Medulla oblongata (tissue), 1 donor: ENCODE results near the gene PPA2.

Experiments used
- DNase-seq: peaks from one replicate; pipeline ENCODE4 v3.0.0-alpha.2; 2015; ENCODE audit errors: extremely low spot score

The PPA2 gene

DNA sequence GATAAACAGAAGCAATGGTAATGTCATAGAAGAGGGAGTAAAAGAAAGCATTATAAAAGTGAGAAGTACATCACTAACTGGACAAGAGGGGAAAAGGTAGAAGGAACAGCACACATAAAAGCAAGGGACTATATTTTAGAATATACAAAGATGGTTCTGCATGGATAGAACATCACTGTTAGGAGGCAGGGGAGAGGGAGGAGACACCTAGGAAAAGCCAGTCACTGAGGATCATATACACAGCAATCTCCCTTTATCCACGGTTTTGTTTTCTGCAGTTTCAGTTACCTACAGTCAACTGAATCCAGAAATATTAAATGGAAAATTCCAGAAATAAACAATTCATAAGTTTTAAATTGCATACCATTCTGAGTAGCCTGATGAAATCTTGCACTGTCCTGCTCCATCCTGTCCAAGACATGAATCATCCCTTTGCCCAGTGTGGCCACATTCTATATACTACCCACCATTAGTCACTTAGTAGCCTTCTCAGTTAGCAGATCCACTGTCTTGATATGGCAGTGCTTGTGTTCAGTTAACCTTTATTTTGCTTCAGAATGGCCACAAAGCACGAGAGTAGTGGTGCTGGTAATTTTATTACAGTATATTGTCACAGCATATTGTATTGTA, 74.2 kb downstream of the PPA2 start:
- DNase-seq = no peak

DNA sequence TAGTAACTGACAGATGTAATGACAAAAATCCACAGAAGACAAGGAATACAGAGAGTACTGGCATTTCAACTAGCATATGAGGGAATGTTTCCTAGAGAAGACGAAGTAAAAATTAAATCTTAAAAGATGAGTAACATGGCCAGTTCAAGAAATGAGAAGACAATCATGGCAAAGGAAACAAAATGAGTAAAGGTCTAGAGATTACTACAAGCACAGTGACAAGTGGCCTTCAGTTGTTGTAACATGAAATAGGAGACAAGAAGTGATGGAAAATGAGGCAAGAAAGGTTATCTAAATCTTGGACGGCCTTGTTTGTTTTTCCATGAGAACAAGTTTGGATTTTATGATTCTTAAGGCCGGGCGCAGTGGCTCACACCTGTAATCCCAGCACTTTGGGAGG, 81.0 kb downstream of the PPA2 start:
- no peak for DNase-seq

DNA sequence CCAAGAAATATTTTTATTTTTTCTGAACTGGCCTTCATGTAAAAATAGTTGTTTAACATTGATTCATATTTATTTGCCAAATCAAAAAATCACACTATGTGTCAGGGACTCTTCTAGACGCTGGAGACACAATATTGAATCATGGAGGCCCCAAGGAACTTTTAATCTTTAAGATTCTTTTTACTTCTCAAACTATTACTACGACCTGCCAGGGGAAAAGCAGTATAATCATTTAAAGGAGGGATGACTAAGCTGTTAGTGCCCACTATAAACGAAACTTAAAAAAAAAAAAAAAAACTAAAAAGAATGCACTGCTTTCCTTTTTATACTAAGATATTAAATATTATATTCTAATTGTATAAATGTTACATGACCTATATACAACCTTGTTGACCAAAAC, 84.7 kb downstream of the PPA2 start:
- DNase-seq = no peak

DNA sequence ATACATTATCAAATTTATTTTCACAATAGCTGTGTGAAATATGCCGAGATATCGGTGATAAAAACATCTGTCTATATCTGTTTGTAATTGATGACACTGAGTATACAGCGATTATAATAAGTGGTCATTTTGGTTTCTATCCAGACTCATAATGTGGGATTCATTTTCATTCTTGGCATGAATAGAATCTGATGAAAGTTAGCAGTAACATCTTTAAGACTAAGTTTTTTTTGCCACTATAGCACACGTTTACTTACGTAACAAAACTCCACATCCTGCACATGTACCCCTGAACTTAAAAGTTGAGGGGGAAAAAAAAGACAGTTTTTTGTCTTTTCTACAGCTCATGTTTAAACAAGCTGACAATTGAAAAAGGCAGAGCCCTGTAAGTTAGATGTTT, 86.4 kb downstream of the PPA2 start:
- DNase-seq = no peak

DNA sequence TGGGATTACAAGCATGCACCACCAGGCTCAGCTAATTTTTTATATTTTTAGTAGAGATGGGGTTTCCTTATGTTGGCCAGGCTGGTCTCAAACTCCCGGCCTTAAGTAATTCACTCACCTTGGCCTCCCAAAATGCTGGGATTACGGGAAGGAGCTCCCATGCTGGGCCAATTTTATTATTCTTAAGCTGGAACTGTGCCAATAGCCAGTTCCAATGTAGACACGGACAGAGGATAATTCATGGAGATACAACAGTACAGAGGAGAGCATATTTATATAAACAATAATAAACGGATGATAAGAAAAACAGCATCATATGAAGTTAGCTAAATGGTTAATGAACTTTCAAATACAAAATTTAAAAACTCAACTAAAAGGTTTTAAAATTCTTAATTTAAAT, 87.8 kb downstream of the PPA2 start:
- DNase-seq = no peak

DNA sequence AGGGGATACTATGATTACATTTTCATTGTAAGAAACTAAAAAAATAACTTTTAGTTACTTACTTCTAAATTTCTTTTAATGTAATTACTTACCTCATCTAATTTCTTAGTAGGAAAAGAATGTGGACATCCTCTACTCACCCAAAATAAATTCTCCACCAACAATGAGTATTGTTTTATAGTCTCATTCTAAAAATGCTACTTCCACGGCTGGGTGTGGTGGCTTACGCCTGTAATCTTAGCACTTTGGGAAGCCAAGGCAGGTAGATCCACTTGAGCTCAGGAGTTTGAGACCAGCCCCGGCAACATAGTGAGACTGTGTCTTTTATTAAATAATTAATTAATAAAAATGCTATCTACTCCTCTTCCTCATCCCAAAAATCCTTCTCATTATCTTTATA, 99.8 kb downstream of the PPA2 start:
- no peak for DNase-seq

DNA sequence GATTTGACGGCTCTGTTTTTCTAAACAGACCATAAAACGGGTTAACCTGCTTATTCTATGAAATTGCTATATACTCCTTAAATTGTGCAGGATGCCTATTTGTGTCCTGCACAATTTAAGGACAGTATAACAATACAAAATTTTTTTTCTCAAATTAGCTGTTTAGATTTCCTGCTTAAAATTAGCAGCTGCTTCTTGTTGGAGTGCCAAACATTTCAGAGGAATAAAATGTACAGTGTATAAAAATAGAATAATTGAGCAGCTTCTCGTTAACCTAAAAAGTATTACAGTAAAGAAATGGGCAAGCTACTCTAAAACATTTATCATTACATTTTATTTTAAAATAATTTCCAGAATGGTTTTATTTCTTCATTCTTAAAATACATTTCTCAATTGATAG, 100.5 kb downstream of the PPA2 start:
- DNase-seq = no peak

DNA sequence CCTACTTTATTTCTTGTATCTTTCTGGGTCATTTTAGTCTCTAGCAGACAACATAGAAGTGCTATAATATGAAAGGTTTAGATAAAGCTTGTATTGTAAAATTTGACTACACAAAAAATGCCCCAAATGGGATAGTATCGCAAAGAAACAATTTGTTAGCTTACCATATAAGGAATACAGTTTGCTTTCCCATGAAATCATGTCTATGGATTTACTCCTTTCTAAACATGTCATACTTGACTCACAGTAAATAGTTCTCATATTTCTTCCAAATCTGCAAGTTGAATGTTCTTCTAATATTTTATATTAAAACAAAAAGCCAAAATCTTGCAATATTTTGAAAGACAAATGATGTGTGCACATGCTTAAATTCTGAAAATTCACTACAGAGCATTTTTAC, 103.9 kb downstream of the PPA2 start:
- no peak for DNase-seq

DNA sequence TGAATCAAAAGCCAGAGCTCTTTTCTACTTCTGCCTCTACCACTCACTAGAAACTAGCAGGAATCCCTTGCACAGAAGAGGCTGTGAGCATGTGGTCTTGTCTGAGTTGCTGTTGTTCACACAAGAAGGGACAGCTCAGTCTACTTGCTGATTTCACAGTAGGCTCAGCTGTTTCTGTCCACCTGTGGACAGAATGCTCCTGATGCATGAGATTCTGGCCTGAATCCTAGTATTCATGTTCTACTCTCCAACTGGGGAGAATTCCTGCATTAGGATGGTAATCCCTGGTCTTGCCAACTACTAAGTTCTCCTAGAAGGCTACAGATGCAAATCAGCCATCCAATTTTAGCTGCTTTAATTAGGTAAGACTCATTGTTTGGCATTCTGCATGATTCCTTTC, 112.8 kb downstream of the PPA2 start:
- DNase-seq = no peak

DNA sequence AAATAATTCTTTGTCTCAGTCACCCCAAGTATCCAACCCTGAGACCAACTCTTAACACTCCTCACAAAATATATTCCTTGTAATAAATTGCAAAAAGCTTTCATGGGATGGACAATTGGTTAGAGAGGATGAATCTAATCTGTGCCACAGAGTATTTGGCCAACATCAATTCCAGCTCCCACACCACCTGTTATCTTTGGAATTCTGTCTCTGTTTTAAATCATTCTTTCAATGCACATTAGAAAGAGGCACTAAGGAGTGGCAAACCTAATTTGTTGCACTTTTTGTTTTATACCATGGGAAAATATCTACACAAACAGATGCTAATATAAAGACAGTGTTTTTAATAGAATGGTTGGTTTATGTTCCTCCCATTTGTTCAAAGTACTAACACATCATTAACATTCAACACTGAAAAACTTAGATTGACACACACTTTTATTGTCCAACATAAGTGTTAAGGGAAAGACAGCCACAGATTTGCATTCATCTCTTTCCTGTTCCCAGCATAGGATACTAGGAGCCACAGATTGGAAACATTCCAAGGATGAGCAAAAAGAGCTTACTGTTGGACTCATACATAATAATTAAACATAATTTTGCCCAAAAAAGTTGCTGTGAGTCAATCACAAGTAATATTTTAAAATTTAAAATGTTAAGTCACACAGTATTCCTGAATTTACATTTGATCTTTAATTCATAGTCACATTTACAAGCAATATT, 116.4 kb downstream of the PPA2 start:
- DNase-seq = peak; percentile 17

DNA sequence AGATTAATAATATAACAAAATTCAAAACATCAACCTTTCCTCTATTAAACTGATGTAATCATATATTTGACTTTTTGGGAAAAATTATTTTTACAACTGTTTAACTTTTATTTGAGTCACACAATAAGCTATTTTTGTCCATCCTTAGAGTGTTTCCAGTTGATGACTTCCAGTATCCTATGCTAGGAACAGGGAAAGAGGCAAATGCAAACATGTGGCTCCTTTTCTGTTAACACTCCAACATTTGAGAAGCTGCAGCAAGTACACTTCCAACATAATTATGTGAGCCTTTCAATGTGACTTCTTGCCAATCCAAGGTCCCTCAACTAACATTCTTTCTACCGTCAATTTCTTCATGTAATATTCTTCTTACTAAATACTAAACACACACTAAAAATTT, 117.7 kb downstream of the PPA2 start:
- DNase-seq = no peak

DNA sequence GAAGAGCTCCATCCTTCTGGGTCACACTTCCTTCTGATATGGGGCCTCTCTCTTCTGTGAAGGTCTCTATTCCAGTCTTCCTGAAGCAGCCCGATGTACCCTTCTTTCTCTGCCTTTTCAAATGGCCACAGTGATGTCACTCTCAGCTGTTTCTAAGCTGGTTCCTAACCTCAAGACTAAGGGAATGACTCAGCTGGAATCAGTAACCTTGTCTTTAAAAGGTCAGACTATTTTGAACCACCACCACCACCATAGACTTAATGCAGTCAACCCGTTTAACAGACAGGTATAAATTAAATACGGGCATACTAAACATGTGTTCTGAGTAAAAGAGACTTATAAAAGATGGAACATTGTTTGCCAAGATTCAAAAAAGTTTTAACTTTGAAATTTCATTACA, 121.0 kb downstream of the PPA2 start:
- no peak for DNase-seq

DNA sequence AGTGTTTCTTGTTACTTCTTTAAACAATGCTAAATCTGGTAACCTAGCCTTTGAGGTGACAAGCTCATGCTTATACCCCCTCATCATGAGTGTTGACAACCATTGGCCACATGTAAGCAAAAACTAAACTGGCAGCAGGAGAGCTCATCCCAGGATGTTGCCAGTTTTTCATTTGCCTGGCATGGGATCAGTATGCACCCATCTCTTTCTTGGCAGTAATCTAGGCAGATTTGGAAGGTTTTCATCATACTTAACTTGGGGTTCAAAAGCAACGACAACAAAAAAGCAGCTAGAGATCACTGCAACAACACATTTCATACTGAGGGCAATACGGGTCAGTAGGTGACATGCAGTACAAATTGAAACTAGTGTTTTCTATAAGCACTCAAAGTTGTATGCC, 122.0 kb downstream of the PPA2 start:
- DNase-seq = no peak

DNA sequence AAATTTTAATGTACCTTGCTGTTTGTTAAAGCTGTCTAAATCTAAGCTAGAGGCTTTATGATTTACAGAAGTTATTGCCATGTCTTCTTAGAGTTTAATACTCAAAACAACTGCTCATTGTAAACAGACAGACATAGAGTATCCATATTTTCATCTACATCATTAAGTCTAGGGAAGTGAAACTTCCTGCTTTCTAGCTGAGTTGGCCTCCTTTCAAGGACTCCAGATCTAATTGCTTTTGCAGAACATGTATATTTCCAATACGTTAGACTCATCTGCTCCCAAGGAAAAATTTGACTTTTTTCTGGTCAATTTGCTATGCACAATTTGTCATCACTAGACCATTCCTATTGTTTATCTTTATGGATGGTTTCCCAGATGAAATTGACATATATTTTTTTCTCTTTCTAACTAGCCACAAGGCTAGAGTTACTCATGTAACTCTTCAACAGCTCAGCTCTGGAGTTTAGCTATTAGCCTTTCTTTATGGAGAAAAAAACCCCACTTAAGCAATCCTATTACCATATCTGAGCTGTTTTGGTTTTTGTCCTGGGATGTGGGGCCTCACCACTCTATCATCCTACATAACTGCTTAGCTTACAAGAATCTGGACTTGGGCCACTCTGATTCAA, 122.9 kb downstream of the PPA2 start:
- DNase-seq = no peak

DNA sequence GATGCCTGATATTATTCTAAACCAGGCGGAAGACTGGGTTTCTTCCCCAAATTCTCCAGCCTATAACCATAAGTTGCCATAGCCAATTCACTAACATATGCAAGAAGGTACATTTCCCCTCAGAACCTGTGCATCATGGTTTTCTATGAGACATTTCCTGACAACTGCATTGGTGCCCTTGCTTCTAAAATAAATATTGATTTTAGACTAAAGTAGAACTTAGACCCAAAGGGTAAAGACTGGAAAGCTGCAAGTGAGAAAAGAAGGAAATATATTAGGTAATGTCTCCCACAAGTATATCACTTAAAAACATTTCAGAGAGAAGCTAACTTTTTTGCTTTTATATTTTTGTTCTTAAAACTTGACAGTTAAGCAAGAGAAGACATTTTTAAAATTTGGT, 125.1 kb downstream of the PPA2 start:
- no peak for DNase-seq

DNA sequence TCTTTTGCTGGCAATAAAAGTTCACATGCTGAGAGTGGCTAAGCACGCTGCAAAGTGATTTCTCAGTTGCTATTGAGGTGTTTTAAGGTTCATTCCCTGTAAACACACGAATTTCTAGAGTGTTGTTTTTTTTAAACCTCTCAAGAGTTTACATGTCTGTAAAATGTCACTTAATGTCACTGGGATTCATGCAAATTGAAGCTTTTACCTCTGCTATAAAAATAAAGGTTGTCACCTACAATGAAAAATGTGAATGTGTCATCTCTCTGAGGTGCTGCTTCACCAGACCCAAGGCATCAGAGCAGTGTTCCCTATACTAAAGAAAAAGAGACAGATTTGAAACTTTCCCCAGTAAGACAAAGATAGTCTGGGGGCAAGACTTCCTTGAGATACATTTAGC, 127.0 kb downstream of the PPA2 start:
- no peak for DNase-seq

DNA sequence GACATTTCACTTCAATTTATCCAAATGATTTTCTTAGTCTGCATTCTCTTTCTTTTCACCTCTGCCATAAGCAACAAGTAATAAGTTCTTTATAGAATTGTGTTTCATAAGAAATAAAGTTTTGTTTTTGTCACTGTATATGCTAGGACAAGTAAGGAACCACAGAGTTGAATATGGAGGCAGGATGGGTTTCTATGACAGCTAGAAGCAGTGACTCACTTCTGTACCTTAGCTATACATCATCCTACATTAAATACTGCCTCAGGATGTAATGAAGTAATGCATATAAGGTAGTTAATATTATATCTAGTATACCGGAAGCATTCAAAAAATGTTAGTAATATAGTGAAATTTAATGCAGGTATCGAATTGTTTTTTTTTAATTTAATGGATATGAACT, 128.0 kb downstream of the PPA2 start:
- no peak for DNase-seq

DNA sequence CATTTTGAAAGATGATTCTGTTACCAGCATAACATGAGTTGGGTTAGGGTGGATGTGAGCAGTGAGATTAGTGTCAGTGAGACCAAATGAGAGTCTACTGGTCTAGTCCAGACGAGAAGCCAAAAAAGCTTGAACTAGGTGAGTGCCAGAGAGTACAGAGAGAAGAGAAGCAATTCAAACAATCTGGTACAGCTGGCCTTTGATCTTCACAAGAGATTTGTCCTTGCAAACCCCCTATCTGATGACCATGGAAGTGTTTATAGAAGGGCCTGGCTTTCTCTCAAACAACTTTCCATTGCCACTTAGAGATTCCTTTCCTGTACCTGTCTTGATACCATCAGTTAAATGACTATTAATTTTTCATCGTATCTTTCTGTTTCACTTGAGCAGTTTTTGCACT, 128.5 kb downstream of the PPA2 start:
- no peak for DNase-seq

DNA sequence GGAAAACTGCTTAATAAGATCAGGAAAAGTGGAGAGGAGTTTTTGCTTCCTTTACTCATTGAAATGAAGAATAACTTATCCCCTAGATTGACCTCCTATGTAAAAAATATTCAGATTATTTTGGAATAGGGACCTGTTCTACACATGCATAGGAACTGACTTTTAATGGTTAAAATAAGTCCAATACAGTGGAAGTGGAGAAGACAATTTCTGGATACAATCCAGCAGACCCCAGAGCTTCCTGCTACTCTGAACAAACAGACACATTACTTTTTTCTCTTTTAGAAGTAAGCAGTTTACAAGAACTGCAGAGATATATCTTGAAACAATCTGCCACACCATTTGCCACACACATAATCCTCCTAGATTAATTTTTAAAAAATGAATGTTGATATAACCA, 129.7 kb downstream of the PPA2 start:
- DNase-seq = no peak

DNA sequence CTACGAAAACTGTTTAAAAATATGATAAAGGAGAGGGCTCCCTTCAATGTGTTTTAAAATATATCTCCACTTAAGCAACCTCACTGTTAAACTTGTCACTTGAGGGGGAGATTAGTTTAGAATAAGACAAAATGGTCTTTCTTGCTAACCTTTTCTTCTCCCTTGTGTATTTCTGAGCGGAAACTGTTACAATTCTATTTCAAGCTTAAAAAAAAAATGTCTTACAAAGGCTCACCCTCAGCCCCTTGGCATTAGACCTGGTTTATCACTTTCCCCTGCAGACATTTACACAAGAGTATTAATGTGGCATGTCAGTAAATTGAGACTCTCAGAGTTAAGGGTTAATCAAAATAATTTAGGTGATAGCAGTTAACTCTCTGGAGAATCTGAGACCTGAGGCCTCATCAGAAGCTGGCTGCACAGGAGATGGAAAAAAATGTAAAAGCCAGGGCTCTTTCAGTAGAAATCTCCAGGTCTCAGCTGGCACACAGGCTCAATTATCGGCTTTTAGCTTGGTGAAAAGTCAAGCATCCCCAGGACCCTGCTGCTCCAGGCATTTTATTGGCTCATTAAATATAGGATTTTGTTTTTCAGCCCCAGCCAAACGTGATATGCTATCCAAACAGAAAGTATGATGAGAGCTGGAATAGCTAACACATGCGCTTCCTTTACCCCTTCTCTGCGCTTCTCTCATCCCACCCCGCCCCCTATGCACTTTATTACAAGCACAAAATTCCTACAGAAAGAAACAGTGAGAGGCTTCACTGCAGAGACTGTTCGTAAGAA, 130.5 kb downstream of the PPA2 start:
- DNase-seq = no peak

DNA sequence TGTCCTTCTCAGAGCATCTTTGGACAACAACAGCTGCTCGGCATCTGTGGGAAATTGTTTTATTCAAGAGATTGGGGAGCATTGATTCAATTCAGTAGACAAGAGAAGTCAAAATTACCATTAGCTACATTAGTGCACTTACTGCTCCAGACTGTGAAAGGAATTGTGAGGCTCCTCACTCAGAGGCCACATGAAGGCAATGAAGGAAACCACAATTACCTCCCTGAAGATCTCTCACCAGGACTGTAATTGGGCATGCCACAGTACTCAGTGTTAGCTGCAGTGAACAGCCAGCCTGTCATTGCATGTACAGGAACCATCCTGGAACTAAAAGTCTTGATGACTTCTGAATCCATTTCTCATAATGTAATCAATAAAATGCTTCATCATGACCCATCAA, 144.8 kb downstream of the PPA2 start:
- DNase-seq = no peak

DNA sequence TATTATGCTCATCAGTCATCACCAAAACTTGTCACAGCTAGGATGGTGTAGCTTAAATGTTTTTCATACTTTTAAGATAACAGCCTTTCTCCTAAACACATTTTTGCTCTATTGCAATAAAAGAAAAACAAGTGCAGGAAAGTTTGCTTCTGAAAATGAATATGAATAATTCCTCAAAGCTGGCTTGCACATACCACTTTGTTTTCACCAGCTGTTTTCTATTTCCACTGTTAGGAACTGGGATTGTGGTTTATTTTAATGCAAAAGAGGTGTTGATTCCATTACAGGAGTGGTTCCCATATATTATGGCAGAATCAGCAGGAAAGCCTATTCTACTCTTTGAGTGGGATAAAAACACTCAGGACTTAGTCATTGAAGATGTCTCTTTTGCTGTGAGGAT, 145.9 kb downstream of the PPA2 start:
- DNase-seq = no peak

DNA sequence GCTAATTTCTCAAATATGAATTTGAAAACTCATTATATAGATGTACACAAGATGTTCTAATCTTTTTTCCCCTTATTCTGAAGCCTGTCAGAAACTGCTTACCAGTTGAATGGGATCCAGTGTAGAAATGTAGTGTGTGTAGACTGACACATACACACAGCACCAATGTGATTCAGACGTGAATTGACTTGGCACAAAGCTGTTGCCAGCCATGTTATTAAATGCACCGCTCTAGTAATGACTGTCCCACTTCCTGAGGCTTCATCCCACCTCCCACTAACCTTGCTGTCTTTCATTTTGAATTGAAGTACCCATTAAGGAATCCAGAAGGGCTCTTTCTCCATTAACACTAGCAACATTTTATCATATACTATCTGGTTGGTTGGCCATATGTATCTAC, 146.6 kb downstream of the PPA2 start:
- DNase-seq = no peak
